Neural progenitor cell (in vitro differentiated cells): ENCODE data around the gene LRRK2. TPM values are rescaled to one million over a fixed set of nuclear protein-coding genes. Genes with fewer than 3 reads are reported as not detected.

Experiments used
- DNase-seq: peaks from one replicate; pipeline ENCODE4 v3.0.0-alpha.2; 2016; ENCODE audit warnings: low spot score
- H2AFZ ChIP-seq: fragments of 200-600 bp; sonication (generic); replicated peaks from 2 replicates; pipeline ENCODE4 v1.6.1; 2016; ENCODE audit warnings: antibody characterized with exemption
- H3F3A ChIP-seq: fragments of 200-600 bp; sonication (generic); 2 replicates; pipeline ENCODE4 v1.6.1; 2016; ENCODE audit warnings: antibody characterized with exemption, low read depth
- H3K27ac ChIP-seq: fragments of 200-600 bp; sonication (generic); 2 replicates; pipeline ENCODE4 v1.5.1; 2016; ENCODE audit warnings: mild to moderate bottlenecking
- H3K27me3 ChIP-seq: fragments of 200-600 bp; sonication (generic); 2 replicates; pipeline ENCODE4 v1.6.1; 2016; ENCODE audit warnings: mild to moderate bottlenecking, moderate library complexity
- H3K36me3 ChIP-seq: fragments of 200-600 bp; sonication (generic); 2 replicates; pipeline ENCODE4 v1.5.1; 2016
- H3K4me1 ChIP-seq: fragments of 200-600 bp; sonication (generic); 2 replicates; pipeline ENCODE4 v1.6.1; 2016; ENCODE audit warnings: mixed run types
- H3K4me2 ChIP-seq: fragments of 200-600 bp; sonication (generic); 2 replicates; pipeline ENCODE4 v1.6.1; 2016
- H3K4me3 ChIP-seq: fragments of 200-600 bp; sonication (generic); 2 replicates; pipeline ENCODE4 v1.5.1; 2016
- H3K79me2 ChIP-seq: fragments of 200-600 bp; sonication (generic); 2 replicates; pipeline ENCODE4 v1.6.1; 2016; ENCODE audit warnings: low read depth
- H3K9ac ChIP-seq: fragments of 200-600 bp; sonication (generic); 2 replicates; pipeline ENCODE4 v1.6.1; 2016
- H3K9me3 ChIP-seq: fragments of 200-600 bp; sonication (generic); 2 replicates; pipeline ENCODE4 v1.5.1; 2016; ENCODE audit warnings: low read depth
- H4K20me1 ChIP-seq: fragments of 200-600 bp; sonication (generic); 2 replicates; pipeline ENCODE4 v1.6.1; 2016; ENCODE audit warnings: low read depth
- H3K27ac Mint-ChIP-seq: 3 replicates; pipeline ENCODE4 v1.8.0; 2021; ENCODE audit warnings: mixed read lengths
- H3K27me3 Mint-ChIP-seq: 2 replicates; pipeline ENCODE4 v1.8.0; 2022; ENCODE audit warnings: low read depth, mild to moderate bottlenecking, inconsistent platforms, moderate library complexity, mixed read lengths; ENCODE audit not compliant: insufficient read depth
- H3K36me3 Mint-ChIP-seq: 3 replicates; pipeline ENCODE4 v1.8.0; 2021; ENCODE audit warnings: mixed read lengths
- H3K4me1 Mint-ChIP-seq: 3 replicates; pipeline ENCODE4 v1.8.0; 2021; ENCODE audit warnings: mixed read lengths
- H3K4me3 Mint-ChIP-seq: 3 replicates; pipeline ENCODE4 v1.8.0; 2021; ENCODE audit warnings: mild to moderate bottlenecking, moderate library complexity, mixed read lengths
- H3K9me3 Mint-ChIP-seq: 3 replicates; pipeline ENCODE4 v1.8.0; 2020; ENCODE audit warnings: mixed read lengths
- EZH2 ChIP-seq: fragments of 200-600 bp; sonication (generic); IDR thresholded peaks from 2 replicates; pipeline ENCODE4 v1.6.1; 2017; ENCODE audit warnings: antibody characterized with exemption, mild to moderate bottlenecking, moderate library complexity
- EZH2phosphoT487 ChIP-seq: fragments of 200-600 bp; sonication (generic); IDR thresholded peaks from 2 replicates; pipeline ENCODE4 v1.6.1; 2017; ENCODE audit warnings: antibody characterized with exemption
- total RNA-seq: library from RNA; depleted of rRNA; stranded (reverse); fragments of >200 nt; gene quantifications from 2 replicates; pipeline ENCODE4 v1.2.3, GENCODE V29; 2015; ENCODE audit warnings: low replicate concordance
- TF ChIP-seq, protein P1 (sequence below): fragments of 200-600 bp; sonication (generic); IDR thresholded peaks from 2 replicates; pipeline ENCODE4 v1.5.1; 2017; ENCODE audit warnings: antibody characterized with exemption, mild to moderate bottlenecking

The LRRK2 gene
- total RNA-seq, 1 donor from 2014 or later, result 0.11 TPM

DNA sequence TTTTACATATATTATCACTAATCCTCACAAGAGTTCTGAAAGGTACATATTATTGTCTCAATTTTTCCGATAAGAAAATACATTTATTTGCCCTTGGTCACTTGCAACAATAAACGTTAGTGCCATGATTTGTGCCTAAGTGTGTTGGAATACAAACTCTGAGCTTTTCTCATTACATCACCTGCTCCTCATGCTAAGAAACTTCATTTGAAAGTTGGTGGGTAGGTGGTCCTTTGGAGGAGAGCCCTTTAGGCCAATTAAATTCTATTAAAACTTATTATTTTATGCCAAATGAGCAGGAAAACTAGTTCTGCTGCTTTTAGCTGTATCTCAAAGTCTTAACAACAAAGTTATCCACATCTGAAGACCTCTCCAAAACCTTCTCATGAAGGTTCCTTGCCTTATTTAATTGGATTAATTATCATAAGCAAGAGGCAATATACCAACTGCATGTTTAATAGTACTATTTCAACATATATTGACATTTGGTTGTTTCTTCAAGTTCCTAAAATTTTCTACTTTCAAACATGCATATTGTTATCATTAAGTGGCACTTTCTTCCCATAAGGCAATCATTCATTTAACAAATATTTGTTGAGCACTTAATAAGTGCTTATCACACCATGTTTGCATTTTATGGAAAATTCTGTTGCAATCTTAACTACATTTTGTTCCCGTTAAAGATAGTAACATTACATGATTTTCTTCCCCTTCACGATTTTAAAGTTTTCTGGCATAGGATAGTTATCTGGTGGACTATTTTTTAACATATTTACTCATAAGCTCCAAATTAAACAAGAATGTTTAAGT lies 40.1 kb upstream of the LRRK2 start:
- no peaks in the 10 kb centered on the region for H3K27me3 ChIP-seq
- no peaks in the 10 kb centered on the region for H4K20me1 ChIP-seq
- H3K27ac ChIP-seq, result no peak overlapping the region
- H3K4me3 ChIP-seq, result no peak overlapping the region
- TF ChIP-seq EZH2phosphoT487, result no peak
- no peak for TF ChIP-seq EZH2
- TF ChIP-seq, protein P1, sequence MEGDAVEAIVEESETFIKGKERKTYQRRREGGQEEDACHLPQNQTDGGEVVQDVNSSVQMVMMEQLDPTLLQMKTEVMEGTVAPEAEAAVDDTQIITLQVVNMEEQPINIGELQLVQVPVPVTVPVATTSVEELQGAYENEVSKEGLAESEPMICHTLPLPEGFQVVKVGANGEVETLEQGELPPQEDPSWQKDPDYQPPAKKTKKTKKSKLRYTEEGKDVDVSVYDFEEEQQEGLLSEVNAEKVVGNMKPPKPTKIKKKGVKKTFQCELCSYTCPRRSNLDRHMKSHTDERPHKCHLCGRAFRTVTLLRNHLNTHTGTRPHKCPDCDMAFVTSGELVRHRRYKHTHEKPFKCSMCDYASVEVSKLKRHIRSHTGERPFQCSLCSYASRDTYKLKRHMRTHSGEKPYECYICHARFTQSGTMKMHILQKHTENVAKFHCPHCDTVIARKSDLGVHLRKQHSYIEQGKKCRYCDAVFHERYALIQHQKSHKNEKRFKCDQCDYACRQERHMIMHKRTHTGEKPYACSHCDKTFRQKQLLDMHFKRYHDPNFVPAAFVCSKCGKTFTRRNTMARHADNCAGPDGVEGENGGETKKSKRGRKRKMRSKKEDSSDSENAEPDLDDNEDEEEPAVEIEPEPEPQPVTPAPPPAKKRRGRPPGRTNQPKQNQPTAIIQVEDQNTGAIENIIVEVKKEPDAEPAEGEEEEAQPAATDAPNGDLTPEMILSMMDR, result no peak
- Mint-ChIP-seq H3K9me3 (peaks cover 13% of the 10 kb centered on the region), H3K27me3 (peaks cover 2% of the 10 kb centered on the region), H3K27ac (no peak overlapping the region), H3K4me1 (no peaks in the 10 kb centered on the region), H3K4me3 (no peak overlapping the region), H3K36me3 (no peaks in the 10 kb centered on the region)
- peaks cover 5% of the 10 kb centered on the region for H3K9me3 ChIP-seq
- no peaks in the 10 kb centered on the region for H3K36me3 ChIP-seq
- H3K4me2 ChIP-seq, result no peak overlapping the region
- DNase-seq, result no peak
- H2AFZ ChIP-seq, result no peak overlapping the region
- no peaks in the 10 kb centered on the region for H3K4me1 ChIP-seq
- H3F3A ChIP-seq, result no peaks in the 10 kb centered on the region
- no peaks in the 10 kb centered on the region for H3K79me2 ChIP-seq
- H3K9ac ChIP-seq, result no peak overlapping the region

GRCh38 chr12:40185303-40185693 lies 39.5 kb upstream of the LRRK2 start:
- no peak for DNase-seq
- Mint-ChIP-seq H3K4me3 (no peak overlapping the region), H3K4me1 (no peaks in the 10 kb centered on the region), H3K36me3 (no peaks in the 10 kb centered on the region), H3K27ac (no peak overlapping the region), H3K27me3 (peaks cover 2% of the 10 kb centered on the region), H3K9me3 (peaks cover 13% of the 10 kb centered on the region)
- H3K27me3 ChIP-seq, result no peaks in the 10 kb centered on the region
- no peak overlapping the region for H3K4me3 ChIP-seq
- no peaks in the 10 kb centered on the region for H3K79me2 ChIP-seq
- no peak overlapping the region for H3K27ac ChIP-seq
- no peaks in the 10 kb centered on the region for H3F3A ChIP-seq
- no peak overlapping the region for H3K9ac ChIP-seq
- TF ChIP-seq, protein P1, result no peak
- TF ChIP-seq EZH2phosphoT487 (no peak), EZH2 (no peak)
- H3K36me3 ChIP-seq, result no peaks in the 10 kb centered on the region
- H3K4me1 ChIP-seq, result no peaks in the 10 kb centered on the region
- H3K9me3 ChIP-seq, result peaks cover 9% of the 10 kb centered on the region
- H4K20me1 ChIP-seq, result no peaks in the 10 kb centered on the region
- H3K4me2 ChIP-seq, result no peak overlapping the region
- H2AFZ ChIP-seq, result no peak overlapping the region

DNA sequence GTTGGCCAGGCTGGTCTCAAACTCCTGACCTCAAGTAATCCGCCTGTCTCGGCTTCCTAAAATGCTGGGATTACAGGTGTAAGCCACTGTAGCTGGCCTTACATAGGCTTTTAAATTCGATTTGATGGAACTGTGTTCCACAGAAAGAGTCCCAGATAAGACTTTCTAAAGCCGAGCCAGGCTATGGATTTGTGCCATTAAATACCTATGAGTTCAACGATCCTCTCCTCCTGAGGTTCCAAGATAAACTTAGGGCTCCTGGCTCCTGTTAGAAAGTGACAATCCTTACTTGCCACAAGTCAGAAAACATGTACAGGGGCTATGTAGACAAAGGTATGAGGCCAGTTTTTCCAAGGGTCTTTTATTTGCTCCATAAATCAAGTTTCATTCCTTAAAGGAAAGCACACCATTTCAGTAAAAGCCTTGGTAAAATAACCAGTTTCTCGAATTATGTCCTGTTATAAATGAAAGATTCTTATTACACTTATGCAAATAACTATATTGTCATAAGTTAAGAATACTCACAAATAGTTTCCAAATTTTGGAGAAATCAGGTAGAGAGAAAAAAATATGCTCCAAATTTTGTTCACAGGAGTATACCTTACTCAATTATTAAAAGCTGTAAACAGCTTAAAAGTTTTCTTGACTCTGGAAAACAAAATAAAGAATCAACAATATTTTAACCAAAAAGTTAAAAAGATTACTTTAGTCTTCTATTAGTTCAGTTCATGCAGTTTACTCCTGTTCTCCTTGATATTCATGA lies 36.1 kb upstream of the LRRK2 start:
- Mint-ChIP-seq H3K4me1 (peaks cover 8% of the 10 kb centered on the region), H3K9me3 (peaks cover 11% of the 10 kb centered on the region), H3K27me3 (peaks cover 2% of the 10 kb centered on the region), H3K27ac (no peak overlapping the region), H3K36me3 (no peaks in the 10 kb centered on the region), H3K4me3 (no peak overlapping the region)
- Histone ChIP-seq H3K4me2 (no peak overlapping the region), H3K9ac (no peak overlapping the region), H2AFZ (no peak overlapping the region), H3K4me1 (no peaks in the 10 kb centered on the region), H3K4me3 (no peak overlapping the region), H3K79me2 (no peaks in the 10 kb centered on the region), H3F3A (no peaks in the 10 kb centered on the region), H3K9me3 (peaks cover 9% of the 10 kb centered on the region), H3K27ac (no peak overlapping the region), H3K27me3 (no peaks in the 10 kb centered on the region), H3K36me3 (no peaks in the 10 kb centered on the region), H4K20me1 (no peaks in the 10 kb centered on the region)
- TF ChIP-seq EZH2phosphoT487, result no peak
- TF ChIP-seq EZH2, result no peak
- TF ChIP-seq, protein P1, result no peak
- no peak for DNase-seq
